GM21529 (cell line): ENCODE data around the gene IBSP.

Experiments used
- ATAC-seq: cut with Tn5 transposase; IDR thresholded peaks from one replicate; pipeline ENCODE4 v1.9.1; 2021; ENCODE audit not compliant: unreplicated experiment

Gene IBSP

DNA sequence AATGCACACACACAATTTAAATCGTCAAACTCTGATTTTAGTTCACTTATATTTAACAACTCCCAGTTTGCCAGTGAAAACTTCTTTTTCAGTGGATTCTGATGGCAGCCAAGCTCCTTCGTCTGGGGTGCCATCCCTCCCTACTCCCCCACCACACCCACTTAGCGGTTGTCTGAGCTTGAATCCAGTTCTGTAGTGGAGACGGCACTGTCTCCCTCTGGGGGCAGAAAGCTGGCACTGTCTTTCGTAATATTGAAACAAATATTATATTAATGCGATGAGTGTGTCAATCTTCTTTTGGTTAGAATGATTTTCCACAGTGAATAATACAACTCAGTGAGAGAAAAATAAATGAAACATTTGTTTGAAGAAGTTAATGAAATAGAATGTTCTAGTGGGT lies 38.9 kb downstream of the IBSP start:
- ATAC-seq = no peak

DNA sequence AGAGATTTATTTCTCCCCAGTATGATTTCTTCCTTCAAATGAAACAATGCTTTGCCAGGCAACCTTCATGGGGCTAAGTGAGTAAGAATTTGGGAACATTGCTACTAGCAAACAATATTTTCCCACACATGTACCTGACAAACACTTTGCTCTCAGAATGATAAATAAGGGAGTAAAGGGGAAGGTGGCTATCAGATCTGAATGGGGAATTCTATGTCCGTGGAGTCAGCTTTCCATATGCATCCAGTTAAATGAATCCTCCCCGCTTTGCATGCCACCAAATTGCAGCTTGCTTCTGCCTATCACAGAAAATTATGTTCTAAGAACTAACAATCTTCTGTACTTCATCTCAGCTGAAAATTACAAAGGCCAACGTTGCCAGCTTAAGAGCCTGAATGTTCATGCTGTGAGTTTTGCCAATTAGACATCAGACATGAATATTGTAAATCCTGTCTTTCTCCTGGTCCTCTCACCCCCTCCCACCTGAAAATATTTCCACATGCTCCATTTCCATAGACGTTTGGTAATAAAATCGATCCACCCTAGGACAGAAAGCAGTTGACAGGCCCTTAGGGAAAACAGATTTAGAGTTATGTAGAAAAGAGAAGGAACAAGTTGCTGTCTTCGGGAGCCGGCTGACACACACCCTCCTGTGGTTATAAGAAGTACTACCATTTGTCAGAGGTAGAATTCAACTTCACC lies 39.7 kb downstream of the IBSP start:
- peak; percentile 75 for ATAC-seq

DNA sequence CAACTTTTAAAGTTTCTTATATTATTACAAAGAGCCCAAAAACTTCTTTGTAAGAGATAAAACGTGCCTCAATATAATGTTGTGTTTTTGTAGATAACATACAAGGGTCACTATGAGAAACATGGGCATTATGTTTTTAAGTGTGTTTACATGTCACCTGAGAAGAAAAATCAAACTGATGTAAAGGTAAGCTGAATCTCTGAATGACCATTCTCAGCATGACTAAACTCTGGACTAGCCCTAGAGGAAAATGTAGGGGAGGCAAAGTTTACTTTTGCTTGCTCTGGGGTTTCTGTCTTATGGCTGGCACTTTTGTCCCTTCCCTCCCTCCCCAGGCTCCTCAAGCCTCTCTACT lies 40.2 kb downstream of the IBSP start:
- ATAC-seq = peak; percentile 12

DNA sequence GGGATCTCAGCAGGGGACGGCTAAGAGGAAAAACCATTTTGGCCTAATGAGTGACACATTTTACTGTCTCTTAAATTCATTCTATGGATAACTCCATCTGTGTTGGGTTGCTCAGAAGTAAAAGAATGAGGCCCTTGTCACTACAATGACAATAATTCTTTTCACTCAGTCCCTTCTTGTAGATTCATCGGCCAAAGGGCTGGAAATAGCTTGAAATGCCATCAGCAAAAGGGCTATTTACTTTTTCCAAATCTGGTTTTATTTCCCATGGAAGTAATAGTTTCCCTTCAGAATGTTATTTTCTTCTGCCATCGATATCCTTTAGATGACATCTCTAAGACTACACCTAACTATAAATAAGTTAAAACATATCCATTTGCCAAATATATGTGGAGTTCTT lies 40.8 kb downstream of the IBSP start:
- ATAC-seq = no peak

DNA sequence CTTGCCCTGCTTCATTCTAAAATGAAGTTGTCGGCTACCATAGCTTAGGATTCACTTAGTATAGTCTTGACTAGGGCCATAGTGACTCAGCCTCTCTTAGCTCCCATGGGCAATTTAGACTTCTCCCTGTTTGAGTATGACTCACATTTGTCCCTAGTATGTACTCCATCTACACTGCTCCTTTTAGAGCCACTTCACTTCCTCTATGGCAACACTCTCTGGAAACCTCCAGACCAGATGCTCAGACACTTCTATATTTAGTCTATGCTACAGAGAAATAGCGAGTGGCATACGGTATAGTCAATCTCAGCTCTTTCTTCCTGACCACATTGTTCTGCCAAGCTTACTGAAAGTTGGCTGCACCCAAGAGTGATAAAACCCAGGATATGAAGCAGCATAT lies 44.6 kb downstream of the IBSP start:
- no peak for ATAC-seq

DNA sequence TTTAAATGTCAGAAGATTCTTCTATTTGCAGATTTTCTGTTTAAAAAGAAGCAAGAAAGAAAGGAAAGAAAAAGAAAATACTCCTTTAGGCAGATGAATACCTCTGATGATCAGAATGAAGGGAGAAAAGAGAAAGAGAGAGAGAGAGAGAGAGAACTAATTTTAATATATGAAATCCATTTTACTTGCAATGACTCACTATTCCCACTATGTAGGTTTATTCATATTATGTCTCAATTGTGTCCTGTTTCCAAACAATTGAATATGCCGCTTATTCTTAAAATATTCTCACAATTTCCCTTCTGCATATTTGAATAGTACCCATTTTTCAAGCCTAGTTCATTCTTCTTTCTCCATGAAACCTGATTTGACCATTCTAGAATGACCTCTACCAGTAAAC lies 45.1 kb downstream of the IBSP start:
- no peak for ATAC-seq

DNA sequence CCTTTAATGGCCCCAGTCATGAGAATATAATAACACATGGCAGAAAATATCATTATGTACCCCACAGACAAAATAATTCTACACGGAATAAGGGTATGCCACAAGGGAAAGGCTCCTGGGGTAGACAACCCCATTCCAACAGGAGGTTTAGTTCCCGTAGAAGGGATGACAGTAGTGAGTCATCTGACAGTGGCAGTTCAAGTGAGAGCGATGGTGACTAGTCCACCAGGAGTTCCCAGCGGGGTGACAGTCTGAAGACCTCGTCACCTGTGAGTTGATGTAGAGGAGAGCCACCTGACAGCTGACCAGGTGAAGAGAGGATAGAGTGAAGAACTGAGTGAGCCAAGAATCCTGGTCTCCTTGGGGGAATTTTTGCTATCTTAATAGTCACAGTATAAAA lies 46.9 kb downstream of the IBSP start:
- ATAC-seq = no peak

DNA sequence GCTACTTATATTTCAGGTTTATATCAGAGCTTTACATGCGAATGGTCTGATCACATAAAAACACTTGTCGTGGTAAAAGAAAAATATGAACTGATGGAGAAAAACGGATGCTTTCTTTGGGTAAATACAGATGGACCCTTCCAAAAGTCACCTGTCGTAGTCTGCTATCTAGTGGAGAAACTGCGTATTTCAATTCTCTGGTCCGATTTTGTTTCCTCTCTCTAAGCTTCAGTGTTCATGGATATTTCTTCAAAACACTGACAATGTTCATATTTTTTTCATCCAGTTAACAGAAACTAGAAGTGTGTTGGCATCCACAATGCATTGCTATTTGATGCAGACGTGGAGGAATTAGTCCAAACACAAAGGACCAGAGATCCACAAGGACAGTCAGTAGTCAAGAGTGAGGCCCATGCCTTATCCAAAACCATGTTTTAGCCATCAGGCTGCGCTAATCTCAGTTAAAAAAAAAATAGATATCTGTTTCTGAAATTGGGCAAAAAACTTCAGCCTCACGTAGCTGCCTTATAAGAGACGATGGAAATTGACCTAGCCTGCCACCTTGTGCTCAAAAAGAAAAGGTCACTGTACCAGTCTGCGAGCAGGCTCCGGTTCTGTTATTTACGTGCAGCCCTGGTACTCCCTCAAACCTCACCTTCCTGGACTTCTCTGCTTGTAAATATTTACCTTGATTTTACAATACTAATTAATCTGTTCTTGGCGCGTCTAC lies 49.4 kb downstream of the IBSP start:
- peak; percentile 84 for ATAC-seq

DNA sequence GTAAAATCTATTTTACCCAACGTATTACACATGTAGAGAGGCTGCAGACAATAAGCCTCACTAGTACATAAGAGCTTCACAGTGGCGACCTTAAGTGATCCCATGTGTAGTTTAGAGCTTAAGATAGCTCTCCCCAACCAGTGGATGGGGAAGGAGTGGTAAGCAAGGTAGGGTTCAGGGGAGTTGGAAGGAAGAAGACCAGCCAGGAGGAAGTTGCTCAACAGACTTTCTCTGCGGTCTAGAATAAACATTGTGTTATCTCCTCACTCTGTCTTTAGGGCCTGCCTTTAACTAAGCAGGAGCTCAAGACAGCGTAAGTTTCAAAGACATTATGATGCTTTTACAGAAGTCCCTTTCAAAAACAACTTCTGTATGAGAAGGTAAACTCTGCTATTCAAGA lies 50.3 kb downstream of the IBSP start:
- ATAC-seq = no peak

DNA sequence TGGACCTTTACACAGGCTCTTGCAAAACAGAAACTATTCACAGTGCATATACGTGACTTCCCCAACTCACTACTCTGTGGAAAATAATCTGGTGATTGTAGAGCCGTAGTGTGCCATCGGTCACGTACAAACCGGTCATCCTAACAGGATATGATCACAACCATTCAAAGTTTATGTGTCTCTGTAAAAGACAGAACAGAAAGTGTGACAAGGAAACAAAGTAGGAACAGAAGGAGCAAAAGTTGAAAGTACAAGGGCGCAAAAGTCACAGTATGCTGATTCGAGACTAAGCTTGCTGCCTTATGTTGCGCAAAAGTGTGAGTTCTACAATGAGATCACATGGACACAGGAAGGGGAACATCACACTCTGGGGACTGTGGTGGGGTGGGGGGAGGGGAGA lies 52.0 kb downstream of the IBSP start:
- ATAC-seq = no peak

DNA sequence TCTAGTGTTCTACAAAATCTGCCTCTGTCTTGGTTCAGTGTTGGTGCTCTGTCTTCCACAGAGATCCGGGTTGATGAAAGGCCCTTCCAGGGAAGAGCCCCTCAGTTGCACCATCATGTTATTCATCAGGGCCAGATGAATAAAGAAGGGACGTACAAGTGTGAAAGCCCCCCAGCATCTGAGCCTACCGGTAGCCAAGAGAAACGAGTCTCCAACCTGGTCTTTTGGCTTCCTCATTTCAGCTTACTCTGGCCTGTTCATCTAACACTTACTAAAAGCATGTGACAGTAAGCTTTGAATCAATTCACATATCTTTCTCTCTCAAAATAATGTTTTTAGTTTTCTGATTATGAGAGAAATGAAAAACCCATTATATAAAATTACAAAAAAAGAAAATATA lies 52.6 kb downstream of the IBSP start:
- ATAC-seq = no peak

DNA sequence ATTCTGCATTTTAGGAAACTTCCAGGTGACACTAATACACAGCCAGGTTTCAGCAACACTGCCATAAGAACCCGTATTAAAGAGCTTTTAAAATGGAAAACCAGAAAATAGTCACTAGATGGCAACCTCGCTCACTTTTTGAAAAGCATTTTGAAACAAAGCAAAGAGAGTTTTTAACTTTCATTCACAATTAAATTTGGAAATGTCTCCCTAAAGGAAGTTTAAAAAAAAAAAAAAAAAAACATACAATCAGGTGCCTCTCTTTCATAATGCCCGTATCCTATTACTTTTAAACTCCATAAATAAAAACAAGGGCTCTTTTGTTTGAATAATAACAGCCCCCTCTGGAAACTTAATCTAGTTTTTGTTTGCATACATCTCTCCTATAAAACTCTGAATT lies 53.8 kb downstream of the IBSP start:
- no peak for ATAC-seq

DNA sequence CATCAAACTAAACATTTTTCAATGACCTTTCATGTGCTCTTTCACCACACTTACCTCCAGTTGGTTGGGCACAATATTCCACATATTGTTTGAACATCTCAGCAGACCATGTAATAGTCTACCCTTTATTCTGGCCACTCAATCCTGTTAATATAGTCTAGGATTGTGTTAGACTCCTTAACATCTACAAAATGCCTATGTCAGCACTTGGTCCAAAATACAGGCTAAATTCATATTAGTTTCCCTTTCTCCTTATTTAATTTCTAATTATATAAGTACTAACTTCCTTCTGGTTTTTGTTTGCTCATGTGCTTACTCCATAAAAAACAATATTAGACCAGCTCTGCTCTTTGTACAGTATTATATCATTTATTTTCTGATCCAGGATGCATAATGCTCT lies 54.5 kb downstream of the IBSP start:
- no peak for ATAC-seq

DNA sequence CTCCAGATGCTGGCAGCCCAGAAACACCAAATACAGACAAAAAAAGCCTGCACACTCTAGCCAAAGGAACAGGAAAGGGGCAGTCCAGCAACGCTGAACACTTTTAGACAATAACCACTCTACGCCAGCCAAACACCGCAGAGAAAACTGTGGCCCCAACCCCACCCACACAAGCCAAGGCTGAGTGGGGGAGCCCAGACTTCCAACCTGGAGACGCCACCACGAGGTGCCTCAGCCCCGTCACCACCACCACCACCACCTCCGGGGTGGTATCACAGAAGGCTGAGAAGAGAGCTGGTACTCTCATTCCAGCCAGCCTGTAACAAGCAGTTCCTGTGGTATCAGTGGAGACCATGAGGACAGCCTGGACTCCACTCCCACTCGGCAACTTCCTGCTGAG lies 56.2 kb downstream of the IBSP start:
- no peak for ATAC-seq

DNA sequence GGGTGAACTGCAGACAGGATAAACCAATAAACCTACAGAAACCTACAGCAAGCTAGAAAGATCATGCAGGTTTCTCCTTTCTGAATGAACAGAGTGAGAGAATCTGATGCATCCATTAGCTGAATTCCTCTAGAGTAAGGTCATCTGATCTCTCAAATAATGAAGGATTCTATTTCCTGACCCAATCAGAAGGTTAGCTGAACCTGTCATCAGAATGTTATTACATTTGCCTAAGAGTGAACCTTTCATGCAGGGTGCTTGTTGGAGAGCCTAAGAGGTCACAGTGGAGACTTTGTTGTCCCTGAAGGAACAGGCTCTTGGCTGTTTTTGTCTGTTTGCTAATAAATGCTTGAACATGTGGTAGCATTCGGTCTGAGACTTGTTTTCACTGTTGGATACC lies 57.5 kb downstream of the IBSP start:
- no peak for ATAC-seq

DNA sequence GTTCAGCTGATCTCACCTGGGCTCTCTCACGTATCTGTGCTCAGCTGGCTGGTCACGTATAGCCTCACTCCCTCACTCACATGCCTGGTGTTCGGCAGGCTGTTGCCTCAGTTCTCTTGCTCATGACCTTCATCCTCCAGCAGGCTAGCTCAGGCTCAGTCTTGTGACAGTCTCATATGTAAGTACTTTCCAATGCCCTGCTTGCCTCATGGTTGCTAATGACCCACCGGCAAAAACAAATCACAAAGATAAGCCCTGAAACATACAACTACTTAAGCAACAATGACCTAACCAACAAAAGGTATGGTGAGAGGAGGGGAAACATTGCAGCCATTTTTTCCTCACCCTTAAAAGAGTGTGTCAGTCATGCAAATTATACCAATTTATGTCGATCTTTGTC lies 58.4 kb downstream of the IBSP start:
- no peak for ATAC-seq
